ENCODE results near the gene GIMAP2.
"Not testable (repeated sequence)": the region's sequence is repeated elsewhere in the genome, so short reads cannot be mapped to it uniquely, and the experiment has no call there.

Gene GIMAP2

DNA sequence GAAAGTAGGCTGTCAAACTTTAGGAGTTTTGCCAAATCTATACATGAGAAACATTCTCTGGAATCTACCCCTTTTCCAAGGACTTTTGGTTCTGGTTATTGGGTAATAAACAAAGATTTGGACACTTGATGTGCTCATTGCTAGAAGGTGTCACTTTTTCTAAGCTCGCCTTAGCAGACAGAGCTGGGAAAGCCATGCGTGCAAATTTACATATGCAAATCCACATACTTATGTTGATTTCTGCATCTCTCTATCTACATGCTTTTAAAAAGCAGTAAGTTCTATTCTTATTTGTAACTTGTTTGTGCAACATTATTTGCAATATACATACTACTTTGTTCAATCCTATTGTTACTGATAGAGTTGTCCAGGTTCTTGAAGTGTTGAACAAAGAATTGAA lies 30.8 kb upstream of the GIMAP2 start:
- TF ChIP-seq, protein P1, sequence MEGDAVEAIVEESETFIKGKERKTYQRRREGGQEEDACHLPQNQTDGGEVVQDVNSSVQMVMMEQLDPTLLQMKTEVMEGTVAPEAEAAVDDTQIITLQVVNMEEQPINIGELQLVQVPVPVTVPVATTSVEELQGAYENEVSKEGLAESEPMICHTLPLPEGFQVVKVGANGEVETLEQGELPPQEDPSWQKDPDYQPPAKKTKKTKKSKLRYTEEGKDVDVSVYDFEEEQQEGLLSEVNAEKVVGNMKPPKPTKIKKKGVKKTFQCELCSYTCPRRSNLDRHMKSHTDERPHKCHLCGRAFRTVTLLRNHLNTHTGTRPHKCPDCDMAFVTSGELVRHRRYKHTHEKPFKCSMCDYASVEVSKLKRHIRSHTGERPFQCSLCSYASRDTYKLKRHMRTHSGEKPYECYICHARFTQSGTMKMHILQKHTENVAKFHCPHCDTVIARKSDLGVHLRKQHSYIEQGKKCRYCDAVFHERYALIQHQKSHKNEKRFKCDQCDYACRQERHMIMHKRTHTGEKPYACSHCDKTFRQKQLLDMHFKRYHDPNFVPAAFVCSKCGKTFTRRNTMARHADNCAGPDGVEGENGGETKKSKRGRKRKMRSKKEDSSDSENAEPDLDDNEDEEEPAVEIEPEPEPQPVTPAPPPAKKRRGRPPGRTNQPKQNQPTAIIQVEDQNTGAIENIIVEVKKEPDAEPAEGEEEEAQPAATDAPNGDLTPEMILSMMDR (conservative IDR thresholded peaks at IDR 0.05; ENCODE audit: low read depth, low read length) = no peak
- DNase-seq (ENCODE audit: low read depth) = no peak
- no peak overlapping the region for H3K4me3 ChIP-seq (ENCODE audit: low read length)

DNA sequence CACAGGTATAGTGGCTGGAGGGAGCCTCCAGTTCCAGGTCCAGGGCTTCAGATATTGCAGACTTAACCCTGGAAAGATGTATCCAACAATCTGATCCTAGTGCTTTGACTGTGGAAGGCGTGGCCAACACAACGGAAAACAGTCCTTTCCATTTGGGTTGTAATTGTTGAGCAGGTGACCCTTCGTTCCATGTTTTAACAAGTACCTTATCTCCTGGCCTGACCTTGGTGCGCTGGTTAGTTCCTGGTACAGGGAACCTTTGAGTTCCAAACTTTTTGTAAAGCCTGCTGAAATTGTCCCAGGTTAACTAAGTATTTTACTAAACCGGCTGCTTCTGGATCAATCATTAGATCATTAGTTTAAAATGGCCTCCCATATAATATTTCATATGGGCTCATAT lies 29.5 kb upstream of the GIMAP2 start:
- DNase-seq (ENCODE audit: low read depth) = no peak
- TF ChIP-seq, protein P1 (conservative IDR thresholded peaks at IDR 0.05; ENCODE audit: low read depth, low read length) = no peak
- no peak overlapping the region for H3K4me3 ChIP-seq (ENCODE audit: low read length)

GRCh38 chr7:150657526-150657925 lies 28.0 kb upstream of the GIMAP2 start:
- TF ChIP-seq, protein P1 (conservative IDR thresholded peaks at IDR 0.05; ENCODE audit: low read depth, low read length) = no peak
- H3K4me3 ChIP-seq (ENCODE audit: low read length) = no peak overlapping the region
- no peak for DNase-seq (ENCODE audit: low read depth)

DNA sequence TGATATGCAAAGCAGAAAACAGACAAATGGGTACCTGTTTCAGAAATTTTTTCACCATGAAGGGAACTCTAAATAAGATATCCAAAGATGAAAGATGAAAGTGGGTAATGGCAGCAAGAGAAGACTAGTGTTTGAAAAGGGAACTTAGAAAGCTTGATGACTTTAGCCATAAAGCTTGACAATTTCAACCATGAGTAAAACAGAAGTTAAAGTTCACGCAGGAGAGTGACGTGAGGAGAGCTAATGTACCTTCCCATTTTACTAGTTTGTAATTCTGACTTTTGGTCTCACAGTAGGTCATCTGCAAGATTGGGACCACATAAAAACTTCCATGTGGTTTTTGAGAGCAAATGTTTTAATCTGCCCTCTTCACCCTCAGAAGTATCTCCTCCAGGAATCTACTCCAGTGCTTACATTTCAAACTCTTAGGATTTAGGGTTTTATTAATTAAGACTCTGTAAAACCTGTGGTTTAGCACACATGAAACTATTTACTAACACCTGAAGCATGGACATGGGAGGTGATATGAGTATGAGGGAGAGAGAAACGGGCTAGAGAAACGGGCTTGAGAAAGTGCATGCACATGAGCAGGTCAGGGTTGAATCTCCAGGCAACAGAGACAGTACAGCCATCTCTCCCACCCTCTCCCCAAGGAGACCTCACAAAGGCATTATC lies 24.4 kb upstream of the GIMAP2 start:
- TF ChIP-seq, protein P1 (conservative IDR thresholded peaks at IDR 0.05; ENCODE audit: low read depth, low read length) = no peak
- DNase-seq (ENCODE audit: low read depth) = no peak

DNA sequence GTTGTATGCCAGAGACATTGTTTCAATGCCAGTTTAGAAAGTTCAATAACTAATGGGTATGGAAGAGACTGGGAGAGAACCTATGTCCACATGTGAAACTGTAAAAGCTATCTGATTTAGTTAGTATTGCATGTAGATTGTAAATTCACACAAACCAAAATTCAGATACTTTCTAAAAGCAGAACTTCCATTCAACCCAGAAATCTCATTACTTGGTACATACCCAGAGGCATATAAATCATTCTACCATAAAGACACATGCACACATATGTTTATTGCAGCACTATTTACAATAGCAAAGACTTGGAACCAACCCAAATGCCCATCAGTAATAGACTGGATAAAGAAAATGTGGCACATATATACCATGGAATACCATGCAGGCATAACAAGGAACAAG lies 22.7 kb upstream of the GIMAP2 start:
- DNase-seq (ENCODE audit: low read depth); H3K4me3 ChIP-seq (ENCODE audit: low read length): not testable (repeated sequence)

More for the DNA sequence above, 24.4 kb upstream of the GIMAP2 start:
- no peak overlapping the region for H3K4me3 ChIP-seq (ENCODE audit: low read length)

DNA sequence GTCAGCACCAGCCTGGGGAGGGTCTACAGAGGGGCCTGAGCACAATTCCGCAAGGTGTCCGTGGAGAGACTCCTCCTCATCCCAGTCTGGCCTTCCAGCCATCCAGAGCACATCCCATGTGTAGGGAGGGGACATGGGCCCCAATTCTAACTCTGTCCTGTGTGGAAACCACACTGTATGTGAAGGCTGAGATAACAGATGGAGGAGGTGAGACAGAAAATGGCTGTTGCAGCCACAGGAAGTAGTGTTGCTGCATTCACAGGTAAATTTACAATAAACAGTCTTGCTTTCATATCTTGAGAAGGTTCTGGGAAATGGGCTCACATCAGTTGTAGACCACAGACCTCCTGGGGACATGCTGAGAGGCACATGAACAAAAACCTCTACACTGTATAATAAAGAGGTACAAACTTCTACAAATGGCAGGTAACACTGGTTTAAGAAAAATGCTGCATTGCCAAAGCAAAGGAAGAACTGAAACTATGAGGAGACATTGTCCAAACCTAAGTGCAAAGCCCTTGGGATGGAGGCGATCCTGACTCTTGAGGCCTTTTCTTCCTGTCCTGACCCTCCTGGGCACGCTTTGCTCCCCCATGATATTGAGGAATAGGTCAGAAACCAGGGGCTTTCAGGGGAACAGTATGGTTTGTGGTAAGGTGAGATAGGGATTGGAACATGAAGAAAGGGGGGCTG lies 21.6 kb upstream of the GIMAP2 start:
- TF ChIP-seq, protein P1 (conservative IDR thresholded peaks at IDR 0.05; ENCODE audit: low read depth, low read length) = no peak
- no peak overlapping the region for H3K4me3 ChIP-seq (ENCODE audit: low read length)
- DNase-seq (ENCODE audit: low read depth) = no peak

DNA sequence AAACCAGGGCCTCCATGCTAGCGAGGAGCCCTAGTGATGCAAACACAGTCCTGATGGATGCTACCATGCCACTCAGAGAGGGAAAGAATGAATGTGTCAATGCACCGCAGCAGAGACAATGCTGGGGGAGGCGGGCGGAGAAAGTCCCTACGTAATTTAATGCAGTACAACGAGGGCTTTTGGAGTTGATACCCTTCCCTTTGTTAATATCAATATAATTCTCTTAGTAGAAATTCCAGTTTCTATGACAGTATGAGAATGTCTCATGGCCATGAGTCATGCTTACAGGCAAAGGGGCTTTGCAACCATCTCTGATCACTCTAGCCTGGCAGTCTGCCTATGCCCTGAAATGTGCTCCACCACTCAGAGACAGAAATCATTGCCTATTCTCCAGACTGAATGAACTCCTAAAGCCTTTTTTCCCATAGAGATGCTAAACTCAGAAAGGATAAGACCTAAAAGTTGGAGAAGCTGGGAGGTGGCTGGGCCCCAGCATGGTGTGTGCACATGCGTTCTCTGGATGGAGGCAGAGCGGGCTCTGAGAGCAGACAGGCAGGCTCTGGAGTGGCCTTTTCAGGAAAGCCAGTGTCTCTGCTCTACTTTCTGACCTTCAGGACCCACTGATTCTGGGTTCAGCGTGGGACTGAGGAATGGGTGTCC lies 20.3 kb upstream of the GIMAP2 start:
- no peak overlapping the region for H3K4me3 ChIP-seq (ENCODE audit: low read length)
- TF ChIP-seq, protein P1 (conservative IDR thresholded peaks at IDR 0.05; ENCODE audit: low read depth, low read length) = no peak
- no peak for DNase-seq (ENCODE audit: low read depth)
